SU-DHL-6 (cell line): ENCODE results near the gene ATP5PD.
"Not testable (repeated sequence)": the region's sequence is repeated elsewhere in the genome, so short reads cannot be mapped to it uniquely, and the experiment has no call there.

Experiments
- H2AFZ ChIP-seq: fragments of 200-600 bp; sonication (generic); 2 replicates; pipeline ENCODE4 v1.6.1; 2014; ENCODE audit warnings: low read depth, mild to moderate bottlenecking, moderate library complexity, mixed read lengths, antibody characterized with exemption, low read length; ENCODE audit not compliant: severe bottlenecking
- H3F3A ChIP-seq: fragments of 200-600 bp; shearing (Covaris generic); 2 replicates; pipeline ENCODE4 v1.6.0; 2016; ENCODE audit warnings: antibody characterized with exemption, mild to moderate bottlenecking; ENCODE audit not compliant: insufficient read depth
- H3K27ac ChIP-seq: fragments of 200-600 bp; sonication (generic); 2 replicates; pipeline ENCODE4 v1.5.1; 2016; ENCODE audit warnings: low read depth, mild to moderate bottlenecking, low read length, moderate library complexity, mixed read lengths
- H3K27me3 ChIP-seq: fragments of 200-600 bp; sonication (generic), shearing (Covaris generic); 2 replicates; pipeline ENCODE4 v1.6.0; 2014; ENCODE audit warnings: mild to moderate bottlenecking, low read length
- H3K36me3 ChIP-seq: fragments of 200-600 bp; sonication (generic); 2 replicates; pipeline ENCODE4 v1.6.1; 2014; ENCODE audit warnings: mild to moderate bottlenecking, low read length, mixed read lengths
- H3K4me2 ChIP-seq: fragments of 300-600, 200-600 bp; shearing (Covaris generic), sonication (generic); 2 replicates; pipeline ENCODE4 v1.6.0; 2014; ENCODE audit warnings: low read length, low read depth, mild to moderate bottlenecking; ENCODE audit not compliant: poor library complexity, severe bottlenecking
- H3K4me3 ChIP-seq: fragments of 200-600 bp; sonication (generic); 2 replicates; pipeline ENCODE4 v1.5.1; 2014; ENCODE audit warnings: antibody characterized with exemption, low read length, mild to moderate bottlenecking, mixed read lengths; ENCODE audit not compliant: insufficient read depth, poor library complexity, severe bottlenecking
- H3K79me2 ChIP-seq: fragments of 200-600 bp; sonication (generic); 2 replicates; pipeline ENCODE4 v1.6.1; 2014; ENCODE audit warnings: mild to moderate bottlenecking, low read length, moderate library complexity; ENCODE audit not compliant: insufficient read depth
- H3K9ac ChIP-seq: fragments of 200-600 bp; sonication (generic); 2 replicates; pipeline ENCODE4 v1.7.0; 2014; ENCODE audit warnings: mild to moderate bottlenecking, low read length
- H3K9me2 ChIP-seq: fragments of 200-600 bp; sonication (generic); replicated peaks from 2 replicates; pipeline ENCODE4 v1.6.1; 2014; ENCODE audit warnings: low read length; ENCODE audit not compliant: insufficient read depth
- H3K9me3 ChIP-seq: fragments of 200-600 bp; sonication (generic); 2 replicates; pipeline ENCODE4 v1.6.1; 2014; ENCODE audit warnings: low read length, mixed read lengths; ENCODE audit not compliant: insufficient read depth
- H4K20me1 ChIP-seq: fragments of 200-600 bp; sonication (generic); 2 replicates; pipeline ENCODE4 v1.6.1; 2014; ENCODE audit warnings: low read depth, mild to moderate bottlenecking, antibody characterized with exemption, low read length, moderate library complexity, mixed read lengths
- CTCF ChIP-seq: fragments of 200-600 bp; sonication (generic); IDR thresholded peaks from one replicate; pipeline ENCODE4 v1.5.1; 2017; ENCODE audit warnings: antibody characterized with exemption, mild to moderate bottlenecking, low read length, moderate library complexity; ENCODE audit not compliant: insufficient read depth, poor library complexity, severe bottlenecking
- EZH2phosphoT487 ChIP-seq: fragments of 200-600 bp; sonication (generic), shearing (Covaris generic); conservative IDR thresholded peaks from 2 replicates; pipeline ENCODE4 v1.6.1; 2018; ENCODE audit warnings: mild to moderate bottlenecking, antibody characterized with exemption, low read length, moderate library complexity, mixed read lengths

Gene ATP5PD

DNA sequence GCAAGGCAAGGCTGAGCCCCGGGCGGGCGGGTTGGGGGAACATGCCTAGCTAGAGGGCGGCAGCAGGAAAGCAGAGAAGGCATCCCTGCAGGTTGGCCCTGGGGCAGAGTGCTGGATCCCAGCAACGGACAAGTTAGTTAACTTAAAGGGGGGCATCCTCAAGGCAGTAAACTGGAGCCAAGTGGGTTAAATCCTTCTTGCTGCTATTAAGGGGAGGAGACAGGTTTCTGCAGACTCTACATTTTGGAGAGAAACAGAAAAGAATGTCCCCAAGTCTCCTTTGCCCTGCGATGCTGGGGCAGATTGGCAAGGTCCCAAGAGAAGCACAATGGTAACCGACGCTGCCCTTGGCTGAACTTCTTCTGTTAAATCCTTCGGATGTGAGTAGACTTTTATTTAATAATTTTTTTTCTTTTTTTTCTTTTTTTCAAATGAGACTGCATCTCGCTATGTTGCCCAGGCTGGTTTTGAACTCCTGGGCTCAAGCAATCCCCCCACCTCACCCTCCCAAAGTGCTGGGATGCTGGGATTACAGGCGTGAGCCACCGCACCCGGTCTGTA is 14.0 kb downstream of the ATP5PD start:
- H3K27ac ChIP-seq = no peak overlapping the region
- no peaks in the 10 kb centered on the region for H3K27me3 ChIP-seq
- TF ChIP-seq CTCF = no peak
- TF ChIP-seq EZH2phosphoT487 = no peak
- H2AFZ ChIP-seq = no peak overlapping the region
- H3K9me2 ChIP-seq = no peaks in the 10 kb centered on the region
- H3F3A ChIP-seq = no peaks in the 10 kb centered on the region; the same call in 1 of the 2 replicates
- no peaks in the 10 kb centered on the region for H3K9me3 ChIP-seq
- H3K36me3 ChIP-seq = no peaks in the 10 kb centered on the region
- no peaks in the 10 kb centered on the region for H3K79me2 ChIP-seq
- H3K9ac ChIP-seq = no peak overlapping the region
- no peaks in the 10 kb centered on the region for H4K20me1 ChIP-seq
- H3K4me3 ChIP-seq = no peak overlapping the region
- H3K4me2 ChIP-seq = no peak overlapping the region

DNA sequence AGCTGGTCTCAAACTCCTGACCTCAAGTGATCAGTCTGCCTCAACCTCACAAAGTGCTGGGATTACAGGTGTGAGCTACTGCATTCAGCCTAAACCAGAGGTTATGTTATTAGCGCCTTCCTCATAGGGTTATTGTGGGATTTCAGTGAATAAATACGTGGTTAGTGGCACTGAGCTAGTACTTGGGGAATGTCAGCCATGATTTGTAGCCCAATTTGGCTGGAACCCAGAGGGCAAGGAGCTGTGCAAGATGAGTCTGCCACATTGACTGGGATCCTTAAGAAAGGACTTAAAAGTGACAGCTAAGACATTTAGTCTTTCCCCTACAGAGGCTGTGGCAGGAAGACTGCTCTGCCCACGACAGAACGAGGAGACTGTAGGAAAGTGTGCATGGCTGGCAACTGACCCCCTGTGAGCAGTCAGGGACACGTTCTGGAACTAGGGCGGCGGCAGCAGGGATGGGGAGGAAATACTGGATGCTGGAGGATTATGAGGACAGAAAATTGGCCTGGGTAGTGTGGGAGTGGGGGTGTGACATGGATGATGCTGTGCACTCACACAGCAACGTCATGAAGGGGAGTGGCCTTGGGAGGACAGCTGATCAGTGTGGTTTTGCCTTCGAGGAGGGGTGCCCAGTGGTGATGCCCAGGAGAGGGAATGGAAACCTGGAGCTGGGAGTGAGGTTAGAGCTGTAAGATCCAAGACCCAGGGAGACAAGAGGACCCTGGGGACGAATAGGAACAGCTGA is 14.6 kb downstream of the ATP5PD start:
- H3F3A ChIP-seq = no peaks in the 10 kb centered on the region
- H2AFZ ChIP-seq = no peak overlapping the region
- H3K79me2 ChIP-seq = no peaks in the 10 kb centered on the region
- H3K36me3 ChIP-seq = no peaks in the 10 kb centered on the region
- H3K27ac ChIP-seq = no peak overlapping the region
- no peaks in the 10 kb centered on the region for H4K20me1 ChIP-seq
- H3K9me3 ChIP-seq = no peaks in the 10 kb centered on the region
- H3K9ac ChIP-seq = no peak overlapping the region
- no peaks in the 10 kb centered on the region for H3K27me3 ChIP-seq
- TF ChIP-seq EZH2phosphoT487 = no peak
- TF ChIP-seq CTCF = no peak
- H3K9me2 ChIP-seq = no peaks in the 10 kb centered on the region
- H3K4me2 ChIP-seq = no peak overlapping the region
- no peak overlapping the region for H3K4me3 ChIP-seq

- Histone ChIP-seq H3K9ac (no peak overlapping the region), H3F3A (no peaks in the 10 kb centered on the region)
Observed at GRCh38 chr17:75030161-75030560, 16.6 kb downstream of the ATP5PD start.

DNA sequence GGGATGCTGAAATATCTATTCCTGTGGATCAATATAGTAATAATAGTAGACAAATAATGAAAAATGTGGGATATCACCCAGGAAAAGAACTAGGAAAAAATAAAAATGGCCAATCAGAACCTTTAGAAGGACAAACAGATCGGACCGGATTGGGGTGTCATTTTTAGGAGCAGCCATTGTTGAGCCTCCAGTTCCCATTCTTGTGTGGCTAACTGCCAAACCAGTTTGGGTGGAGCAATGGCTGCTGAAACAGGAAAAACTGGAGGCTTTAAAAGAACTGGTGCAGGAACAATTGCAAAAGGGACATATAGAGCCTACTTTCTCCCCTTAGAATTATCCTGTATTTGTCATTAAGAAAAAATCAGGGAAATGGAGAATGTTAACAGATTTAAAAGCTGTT is 20.1 kb downstream of the ATP5PD start:
- not testable (repeated sequence) for H3K9ac ChIP-seq, H3K36me3 ChIP-seq, H3K4me3 ChIP-seq, H3K9me3 ChIP-seq, H3K4me2 ChIP-seq, H2AFZ ChIP-seq, H4K20me1 ChIP-seq, H3K27me3 ChIP-seq, H3K27ac ChIP-seq, H3K9me2 ChIP-seq, H3K79me2 ChIP-seq, H3F3A ChIP-seq

More at GRCh38 chr17:75030161-75030560, 16.6 kb downstream of the ATP5PD start:
- H3K27ac ChIP-seq = no peak overlapping the region
- H3K36me3 ChIP-seq = no peaks in the 10 kb centered on the region
- no peak overlapping the region for H3K4me2 ChIP-seq
- TF ChIP-seq CTCF (no peak), EZH2phosphoT487 (no peak)
- no peaks in the 10 kb centered on the region for H4K20me1 ChIP-seq
- H3K4me3 ChIP-seq = no peak overlapping the region
- H3K79me2 ChIP-seq = no peaks in the 10 kb centered on the region
- no peak overlapping the region for H2AFZ ChIP-seq
- no peaks in the 10 kb centered on the region for H3K27me3 ChIP-seq
- H3K9me3 ChIP-seq = no peaks in the 10 kb centered on the region
- no peaks in the 10 kb centered on the region for H3K9me2 ChIP-seq

GRCh38 chr17:75025398-75025734 is 21.4 kb downstream of the ATP5PD start:
- not testable (repeated sequence) for H3K4me2 ChIP-seq, H3K9me3 ChIP-seq

More at GRCh38 chr17:75025398-75025734, 21.4 kb downstream of the ATP5PD start:
- H3K9me2 ChIP-seq, H2AFZ ChIP-seq, H3F3A ChIP-seq, H3K36me3 ChIP-seq, H3K27ac ChIP-seq, H3K9ac ChIP-seq, H3K27me3 ChIP-seq, H3K4me3 ChIP-seq, H4K20me1 ChIP-seq, H3K79me2 ChIP-seq: not testable (repeated sequence)
